SH-SY5Y (cell line): ENCODE data around the gene MPRIP.

Source experiments
- GATA2 ChIP-seq: IDR thresholded peaks from 2 replicates; pipeline ENCODE4 v1.6.1; 2011; ENCODE audit warnings: mild to moderate bottlenecking, low read depth, low read length
- GATA3 ChIP-seq: IDR thresholded peaks from 2 replicates; pipeline ENCODE4 v1.6.1; 2011; ENCODE audit warnings: low read depth, mild to moderate bottlenecking, low read length, moderate library complexity

MPRIP gene

DNA sequence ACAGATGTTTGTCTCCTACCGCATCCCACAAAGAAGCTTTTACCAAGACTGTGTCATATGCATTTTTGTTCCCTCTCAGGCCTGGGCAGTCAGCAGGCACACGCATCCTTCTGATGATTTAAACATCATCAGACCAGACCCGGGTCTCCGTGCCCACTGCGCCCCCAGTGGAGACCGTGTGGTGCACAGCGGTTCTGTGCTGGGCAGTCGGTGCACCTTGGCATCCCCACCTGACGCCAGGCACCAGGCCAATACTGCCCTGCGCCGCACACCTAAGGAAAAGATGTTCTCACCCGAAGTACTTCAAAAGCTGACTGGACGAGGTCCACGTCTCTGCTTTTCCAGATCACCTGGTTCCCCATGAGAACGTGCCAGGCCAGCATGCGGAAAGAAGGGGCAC is 174.5 kb downstream of the MPRIP start:
- TF ChIP-seq GATA3 (no peak), GATA2 (no peak)

DNA sequence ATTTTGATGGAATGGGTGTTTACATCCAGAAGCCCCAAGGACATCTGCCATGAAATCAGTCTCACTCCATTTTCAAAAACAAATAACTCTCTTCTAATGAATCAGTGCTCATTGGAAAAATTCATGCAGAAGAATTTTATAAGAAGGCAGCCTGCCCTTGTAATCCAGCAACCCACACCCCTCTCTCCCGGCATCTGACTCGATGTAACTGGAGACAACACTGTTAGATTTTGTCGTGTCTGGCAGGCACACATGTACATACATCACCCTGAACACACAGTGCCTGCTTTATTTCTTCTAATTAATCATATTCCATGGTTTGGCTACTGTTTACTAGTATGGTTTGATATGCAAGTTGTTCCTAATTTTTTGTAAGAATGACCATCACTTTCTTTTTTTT is 175.7 kb downstream of the MPRIP start:
- TF ChIP-seq GATA3, result no peak
- no peak for TF ChIP-seq GATA2

DNA sequence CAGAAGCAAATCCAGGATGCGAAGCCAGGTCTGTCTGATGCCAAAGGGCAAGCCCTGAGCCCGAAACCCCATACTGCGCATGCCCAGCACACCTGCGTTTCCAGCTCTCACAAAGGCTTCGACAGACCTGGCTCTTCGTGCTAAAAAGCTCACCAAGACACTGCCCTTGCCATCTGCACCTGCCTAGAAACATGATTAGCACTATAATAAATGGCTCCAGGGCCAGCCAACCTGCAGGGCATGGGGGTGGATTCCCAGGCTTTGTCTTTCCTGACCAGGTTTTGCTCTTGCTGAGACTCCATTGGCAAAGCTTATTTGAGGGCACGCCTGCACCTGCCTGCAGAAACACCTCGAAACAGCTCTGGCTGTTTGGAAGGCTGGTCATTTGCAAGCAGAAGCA is 178.3 kb downstream of the MPRIP start:
- TF ChIP-seq GATA3, result no peak
- TF ChIP-seq GATA2, result no peak

DNA sequence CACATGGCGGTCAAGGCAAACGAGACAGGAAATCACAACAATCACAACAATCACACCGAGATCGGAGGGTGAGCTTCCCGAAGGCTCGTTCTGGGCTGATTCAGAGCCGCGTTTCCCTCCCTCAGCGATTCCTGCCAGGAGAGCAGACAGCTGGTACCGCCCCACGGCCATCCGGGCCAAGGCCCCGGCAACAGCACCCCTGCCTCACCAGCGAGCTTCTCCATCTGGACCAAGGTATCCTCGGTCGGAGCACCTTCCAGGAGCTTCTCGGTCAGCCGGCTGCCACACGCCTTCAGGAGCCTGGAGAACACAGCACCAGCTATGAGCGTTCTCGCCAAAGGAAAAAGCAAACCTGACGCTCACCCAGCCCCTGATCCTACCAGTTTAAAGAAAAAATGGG is 179.1 kb downstream of the MPRIP start:
- no peak for TF ChIP-seq GATA2
- TF ChIP-seq GATA3, result no peak

DNA sequence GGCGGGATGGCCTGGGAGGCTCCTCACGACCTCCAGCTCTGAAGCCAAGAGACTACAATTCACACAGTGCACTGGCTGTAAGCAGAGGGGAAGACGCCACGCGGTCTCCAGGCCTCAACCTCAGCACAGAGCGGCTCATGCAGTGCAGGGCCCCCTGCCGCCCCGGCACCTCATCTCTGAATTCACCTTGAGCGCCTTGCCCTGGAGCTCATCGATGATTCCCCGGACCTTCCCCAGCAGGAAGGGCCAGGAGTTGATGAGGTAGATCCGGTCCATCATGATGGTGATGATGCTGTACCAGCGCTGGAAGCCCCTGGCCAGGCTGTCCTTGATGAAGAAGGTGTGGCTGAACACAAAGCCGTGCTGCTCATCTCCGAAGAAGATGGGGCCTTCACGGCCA is 181.5 kb downstream of the MPRIP start:
- TF ChIP-seq GATA3 (no peak), GATA2 (no peak)

DNA sequence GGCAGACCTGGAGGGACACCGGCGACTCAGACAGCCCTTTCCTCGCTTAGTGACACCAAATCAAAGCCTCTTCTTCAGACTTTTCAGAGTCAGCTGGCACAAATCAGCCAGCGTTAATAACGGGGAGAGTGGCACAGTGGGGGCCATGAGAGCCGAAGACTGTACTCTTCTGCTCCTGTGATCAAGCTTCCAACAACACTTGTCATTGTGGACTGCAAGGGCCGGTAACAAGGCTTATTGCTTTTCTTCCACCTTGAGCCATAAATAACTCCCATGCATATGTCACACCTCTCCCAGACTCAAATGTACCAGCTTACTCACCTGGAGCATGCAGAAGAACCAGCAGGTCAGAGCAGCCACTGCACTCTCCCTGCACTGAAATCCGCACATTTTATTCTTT is 181.9 kb downstream of the MPRIP start:
- no peak for TF ChIP-seq GATA3
- no peak for TF ChIP-seq GATA2

DNA sequence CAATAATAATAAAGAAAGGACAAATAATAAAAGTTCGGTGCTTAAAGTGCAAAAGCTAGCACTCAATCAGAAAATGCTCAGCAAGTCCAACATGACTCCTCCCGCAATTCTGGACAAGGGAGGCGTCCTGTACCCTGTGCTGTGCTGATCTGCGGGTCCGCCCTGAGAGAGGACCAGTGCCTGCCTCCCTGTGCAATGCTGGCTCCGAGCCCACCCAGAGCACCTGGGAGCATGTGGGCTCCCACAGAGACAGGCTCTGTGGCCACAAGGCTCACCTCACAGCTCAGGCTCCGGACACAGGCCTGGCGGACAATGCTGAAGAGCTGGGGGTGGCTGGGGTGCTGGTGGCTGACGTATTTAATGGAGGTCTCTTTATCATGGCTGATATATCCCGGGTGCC is 183.6 kb downstream of the MPRIP start:
- TF ChIP-seq GATA2, result no peak
- no peak for TF ChIP-seq GATA3

DNA sequence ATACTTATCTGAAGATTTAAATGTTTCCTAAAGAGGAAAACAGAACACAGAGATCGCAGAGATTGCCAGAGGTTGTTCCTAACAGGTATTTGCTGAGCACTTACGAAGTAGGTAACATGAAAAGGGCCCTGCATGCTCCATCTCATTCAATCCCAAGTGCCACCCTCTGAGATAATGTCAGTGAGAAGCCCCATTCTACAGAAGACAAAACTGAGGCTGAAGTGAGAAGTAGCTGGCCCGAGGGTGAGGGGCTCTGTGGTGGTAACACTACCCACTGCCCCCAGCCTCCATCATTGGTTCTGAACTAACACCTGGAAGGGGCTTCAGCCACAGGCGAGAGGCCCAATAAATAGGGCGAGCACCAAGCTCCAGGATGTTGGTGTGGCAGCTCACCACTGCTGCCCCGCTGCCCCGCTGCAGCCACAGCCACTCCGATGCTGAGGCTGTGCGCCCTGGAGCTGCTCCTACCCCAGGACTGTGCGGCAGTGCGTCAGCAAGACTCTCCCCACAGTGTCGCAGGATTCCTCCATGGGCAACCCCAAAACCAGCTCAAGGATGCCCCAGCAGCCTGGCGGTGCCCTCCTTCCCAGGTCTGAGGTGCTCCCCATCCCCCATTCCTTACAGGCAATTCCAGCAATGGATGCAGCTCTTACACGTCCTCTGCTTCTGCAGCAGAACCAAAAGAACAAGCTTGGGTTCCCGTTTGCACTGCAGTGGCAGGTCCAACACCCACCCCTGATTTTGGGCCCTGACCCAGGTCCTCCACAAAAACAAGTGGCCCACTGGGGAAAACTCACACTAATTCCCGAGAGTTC is 184.4 kb downstream of the MPRIP start:
- TF ChIP-seq GATA2 (no peak), GATA3 (no peak)

DNA sequence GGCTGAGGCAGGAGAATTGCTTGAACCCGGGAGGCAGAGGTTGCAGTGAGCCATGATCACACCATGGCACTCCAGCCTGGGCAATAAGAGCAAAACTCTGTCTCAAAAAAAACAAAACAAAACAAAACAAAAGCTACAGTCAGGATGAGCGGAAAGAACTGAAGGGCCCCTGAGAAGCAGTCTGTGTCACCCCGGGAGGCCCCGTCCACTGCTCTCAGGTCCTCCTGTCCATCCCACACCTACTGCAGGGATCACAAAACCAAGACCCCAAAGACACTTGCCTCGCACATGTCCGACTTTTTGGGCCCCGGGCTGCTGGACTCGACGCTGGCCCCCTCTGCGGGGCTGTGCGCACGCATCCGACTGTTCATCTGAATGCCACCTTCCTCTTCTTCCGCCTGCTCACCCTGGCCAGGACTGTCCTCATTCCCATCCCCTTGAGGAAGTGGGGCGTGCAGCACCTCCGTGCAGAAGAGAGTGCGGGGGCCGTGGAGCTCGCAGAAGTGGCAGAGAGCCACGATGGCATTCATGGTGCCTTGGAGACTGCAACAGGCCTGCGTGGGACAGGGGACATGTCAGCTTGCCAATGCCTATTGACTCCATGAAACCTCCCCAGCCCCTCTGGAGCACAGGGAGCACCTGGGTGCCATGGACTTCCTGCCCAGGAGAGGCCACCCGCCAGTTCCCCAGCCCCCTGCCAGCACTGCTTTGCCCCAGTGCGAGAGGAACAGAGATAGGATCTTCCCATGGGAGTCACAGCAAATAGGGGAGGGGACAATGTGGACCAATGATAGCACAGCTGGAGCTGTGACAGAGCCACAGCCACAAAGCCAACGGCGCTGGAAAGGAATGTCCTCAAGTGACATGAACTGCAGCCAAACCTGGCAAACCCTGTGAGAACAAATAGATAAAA is 185.6 kb downstream of the MPRIP start:
- no peak for TF ChIP-seq GATA2
- TF ChIP-seq GATA3, result no peak

DNA sequence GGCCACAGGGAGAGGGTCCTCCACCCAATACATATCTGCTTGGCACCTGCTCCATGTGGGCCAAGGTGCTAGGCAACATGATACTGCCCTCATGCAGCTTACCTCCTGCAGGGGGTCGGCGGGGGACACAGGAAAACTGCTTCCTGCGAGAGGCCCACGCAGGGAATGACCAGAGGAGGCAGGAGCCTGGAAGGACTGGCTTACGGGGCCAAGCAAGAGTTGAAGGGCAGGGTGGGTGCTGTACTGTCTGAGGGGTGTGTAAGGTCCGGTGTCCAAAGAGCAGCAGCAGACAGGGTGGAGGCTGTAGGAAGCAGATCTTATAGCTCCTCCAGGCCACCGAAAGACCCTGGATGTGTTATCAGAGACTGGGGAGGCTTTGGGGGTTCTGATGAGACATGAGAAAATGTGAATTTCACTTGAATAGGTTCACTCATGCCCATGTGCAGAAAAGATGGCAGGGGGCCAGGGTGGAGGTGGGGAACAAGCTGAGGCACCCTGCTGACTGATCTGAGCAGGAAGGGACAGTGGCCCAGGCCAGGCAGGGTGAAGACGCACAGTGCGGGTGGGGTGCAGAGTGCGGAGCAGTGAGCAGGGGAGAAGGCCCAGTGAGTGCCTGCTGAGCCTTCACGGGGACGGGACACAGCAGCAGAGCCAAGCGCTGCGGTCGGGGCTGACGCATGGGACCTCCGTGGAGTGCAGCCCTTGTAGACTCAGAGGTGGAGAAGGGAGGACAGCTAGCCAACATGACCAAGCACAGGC is 186.4 kb downstream of the MPRIP start:
- TF ChIP-seq GATA2, result no peak
- TF ChIP-seq GATA3, result no peak

DNA sequence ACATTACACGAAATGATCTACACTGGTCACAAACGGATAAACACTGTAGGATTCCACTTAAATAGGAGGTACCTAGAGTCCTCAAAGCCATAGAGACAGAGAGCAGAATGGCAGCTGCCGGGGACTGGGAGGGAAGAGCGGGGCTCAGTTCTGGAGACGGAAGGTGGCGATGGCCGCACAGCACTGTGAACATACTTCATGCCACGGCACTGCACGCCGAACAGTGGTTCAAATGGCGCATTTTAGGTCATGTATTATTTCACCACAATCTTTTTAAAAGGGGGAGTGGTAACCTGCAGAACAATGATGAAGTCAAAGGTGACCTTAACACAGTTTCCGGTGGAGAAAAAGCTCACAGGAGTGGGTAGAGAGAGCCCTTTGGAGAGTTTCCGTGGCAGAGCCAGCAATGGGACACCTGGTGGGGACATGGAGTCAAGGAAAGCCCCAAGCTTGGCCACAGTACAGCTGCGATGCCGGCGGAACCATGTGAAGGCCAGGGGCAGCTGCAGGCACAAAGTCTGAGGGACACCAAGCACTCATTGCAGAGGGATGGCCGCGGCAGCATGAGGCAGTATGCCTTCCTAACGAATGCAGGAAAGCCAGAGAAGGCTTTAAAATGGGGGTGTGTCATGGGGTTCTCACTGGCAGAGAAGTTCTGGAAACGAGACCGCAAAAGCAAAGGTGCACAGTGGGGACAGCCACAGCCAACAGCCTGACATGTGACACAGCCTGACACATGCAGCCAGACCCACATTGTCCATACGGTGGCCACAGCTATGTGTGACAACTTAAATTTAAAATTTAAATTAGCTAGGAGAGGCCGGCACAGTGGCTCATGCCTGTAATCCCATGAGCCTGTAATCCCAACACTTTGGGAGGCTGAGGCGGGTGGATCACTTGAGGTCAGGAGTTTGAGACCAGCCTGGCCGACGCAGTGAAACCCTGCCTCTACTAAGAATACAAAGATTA is 187.4 kb downstream of the MPRIP start:
- no peak for TF ChIP-seq GATA3
- no peak for TF ChIP-seq GATA2

DNA sequence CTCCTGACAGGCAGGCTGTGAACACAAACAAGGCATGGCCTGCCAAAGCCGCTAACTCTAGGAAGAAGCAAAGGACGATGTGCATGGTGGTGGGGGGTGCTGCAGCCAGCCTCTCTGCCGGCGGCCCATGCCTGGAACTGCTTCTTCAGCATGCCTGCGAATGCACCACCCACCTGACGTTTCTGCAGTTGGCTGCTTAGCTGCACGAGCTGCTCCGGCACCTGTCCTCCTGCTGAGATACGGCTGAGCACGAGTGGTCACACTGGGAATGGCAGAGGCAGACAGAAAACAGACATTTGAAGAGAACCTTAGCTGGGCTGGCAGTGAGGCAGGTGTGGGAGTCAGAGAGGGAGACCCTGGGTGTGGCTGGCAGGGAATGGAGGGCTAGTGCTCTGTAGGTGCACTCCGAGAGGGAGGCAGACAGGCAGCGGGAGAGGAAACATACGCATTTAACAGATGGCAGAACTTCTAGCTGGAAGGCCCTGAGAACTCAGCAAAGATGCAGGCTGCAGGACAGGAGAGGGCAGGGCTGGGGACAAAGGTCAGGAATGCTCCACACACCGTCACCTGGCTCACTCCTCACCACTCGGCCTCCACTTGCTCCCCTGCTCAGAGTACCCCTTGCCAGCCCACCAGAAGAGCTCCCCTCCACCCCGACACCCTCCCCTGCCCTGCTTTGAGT is 189.5 kb downstream of the MPRIP start:
- TF ChIP-seq GATA3, result no peak
- no peak for TF ChIP-seq GATA2

DNA sequence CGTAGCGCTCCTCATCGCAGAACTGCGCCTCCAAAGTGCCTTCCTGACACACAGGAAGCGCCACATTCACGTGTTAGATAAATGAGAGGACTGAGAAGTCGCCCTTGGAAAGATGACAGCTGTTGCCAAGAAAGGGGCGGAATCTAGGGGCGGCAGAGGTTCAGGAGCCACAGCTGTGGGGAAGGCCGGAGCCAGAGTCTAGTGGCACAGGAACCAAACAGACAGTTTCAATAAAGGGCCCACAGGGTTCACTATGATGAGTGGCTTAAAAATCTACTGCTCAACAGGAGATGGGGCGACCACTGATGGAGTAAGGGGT is 190.0 kb downstream of the MPRIP start:
- TF ChIP-seq GATA2 (no peak), GATA3 (no peak)
